Testis (tissue), 2 donors: Measurements from ENCODE around the gene EXOC2.

Source experiments
- CTCF ChIP-seq, 3 experiments: fragments of 450-650 bp in 2 of 3; fragments of 200-600 bp in 1 of 3; sonication (generic) in 1 of 3; IDR thresholded peaks; one replicate each; pipeline ENCODE4 v1.5.1; 2016 to 2019; ENCODE audit warnings: antibody characterized with exemption in 3 of 3, mild to moderate bottlenecking in 2 of 3, moderate library complexity in 1 of 3
- POLR2A ChIP-seq: fragments of 450-650 bp; IDR thresholded peaks from one replicate; pipeline ENCODE4 v1.6.1; 2017; ENCODE audit warnings: antibody characterized with exemption, mild to moderate bottlenecking, moderate library complexity

- TF ChIP-seq CTCF (IDR thresholded peaks at IDR 0.05) (no peak), POLR2A (no peak)
Measured at GRCh38 chr6:438634-439170, 254.2 kb downstream of the EXOC2 start.
